ENCODE data around the gene ZNF835.
A peak's percentile ranks its signal among the peaks of the same experiment; 100 is the strongest.

ZNF835 gene

DNA sequence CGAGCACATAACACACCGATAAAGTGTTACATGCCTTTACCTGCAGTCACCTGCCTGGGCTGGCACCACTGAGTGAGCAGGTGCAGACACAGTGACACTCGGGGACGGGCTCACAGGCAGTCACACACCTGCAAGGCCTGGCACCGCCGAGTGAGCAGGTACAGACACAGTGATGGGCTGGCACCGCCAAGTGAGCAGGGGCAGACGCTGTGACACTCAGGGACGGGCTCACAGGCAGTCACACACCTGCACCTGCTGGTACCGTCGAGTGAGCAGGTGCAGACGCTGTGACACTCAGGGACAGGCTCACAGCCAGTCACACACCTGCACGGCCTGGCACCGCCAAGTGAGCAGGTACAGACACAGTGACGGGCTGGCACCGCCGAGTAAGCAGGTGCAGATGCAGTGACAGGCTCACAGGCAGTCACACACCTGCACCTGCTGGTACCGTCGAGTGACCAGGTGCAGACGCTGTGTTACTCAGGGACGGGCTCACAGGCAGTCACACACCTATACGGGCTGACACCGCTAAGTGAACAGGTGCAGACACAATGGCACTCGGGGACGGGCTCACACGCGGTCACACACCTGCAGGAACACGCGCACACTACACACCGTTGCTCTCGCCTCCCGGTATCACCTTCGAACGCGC is 470 bp downstream of the ZNF835 start:
- Mint-ChIP-seq H3K9me3 (peaks cover under 1% of the 10 kb centered on the region), H3K4me1 (peaks cover 9% of the 10 kb centered on the region), H3K27ac (peak overlapping the region; percentile 74), H3K36me3 (peaks cover 5% of the 10 kb centered on the region), H3K27me3 (no peaks in the 10 kb centered on the region), H3K4me3 (peak overlapping the region; percentile 92)

DNA sequence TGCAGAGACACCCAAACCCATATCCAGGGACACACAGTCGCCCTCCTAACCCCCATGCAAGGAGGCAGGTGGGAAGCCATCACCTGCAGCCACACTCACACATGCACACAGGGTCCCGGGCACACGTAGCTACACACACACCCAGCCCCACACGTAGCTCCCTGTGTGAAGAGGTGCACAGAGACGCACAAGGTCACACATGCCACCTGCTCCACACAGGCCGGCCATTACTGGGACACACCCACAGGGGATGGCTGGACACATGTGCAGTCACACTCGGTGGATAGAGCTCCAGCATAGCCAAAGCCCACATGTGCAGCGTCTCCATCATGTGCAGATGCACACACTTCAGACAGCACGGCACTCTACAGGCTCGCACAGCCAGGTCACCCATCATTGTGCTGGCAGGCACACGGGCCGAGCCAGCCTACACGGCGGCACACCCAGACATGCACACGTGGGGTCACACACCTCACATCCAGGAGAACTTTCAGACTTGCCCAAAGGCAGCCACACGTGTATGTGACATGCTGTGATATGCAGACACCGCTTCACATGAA is 1.1 kb downstream of the ZNF835 start:
- no peaks in the 10 kb centered on the region for H3K27me3 Mint-ChIP-seq
- no peaks in the 10 kb centered on the region for H3K9me3 Mint-ChIP-seq
- peaks cover 9% of the 10 kb centered on the region for H3K4me1 Mint-ChIP-seq
- H3K36me3 Mint-ChIP-seq, result peaks cover 5% of the 10 kb centered on the region
- no peak overlapping the region for H3K27ac Mint-ChIP-seq
- H3K4me3 Mint-ChIP-seq, result peak overlapping the region; percentile 92

DNA sequence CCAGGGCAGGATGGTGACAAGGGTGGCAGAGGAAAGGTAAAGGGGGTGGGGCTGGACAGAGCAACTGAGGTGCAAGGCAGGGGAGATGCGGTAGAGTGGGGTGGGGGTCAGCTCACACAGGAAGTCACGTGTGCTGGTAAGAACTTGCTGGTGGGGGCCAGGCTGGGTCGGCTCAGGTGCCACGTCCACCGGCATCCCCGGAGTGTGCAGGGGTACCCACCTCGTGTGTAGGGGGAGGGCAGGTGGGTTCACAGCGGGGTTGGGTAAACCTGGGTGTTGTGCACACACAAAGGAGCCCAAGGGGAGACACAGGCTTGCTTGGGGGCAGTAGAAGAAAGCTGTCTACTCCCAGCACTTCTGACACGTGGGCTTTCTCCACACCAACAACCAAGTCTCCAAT is 2.9 kb downstream of the ZNF835 start:
- Mint-ChIP-seq H3K4me1 (peaks cover 9% of the 10 kb centered on the region), H3K27ac (no peak overlapping the region), H3K27me3 (no peaks in the 10 kb centered on the region), H3K4me3 (no peak overlapping the region), H3K36me3 (peaks cover 10% of the 10 kb centered on the region), H3K9me3 (no peaks in the 10 kb centered on the region)

DNA sequence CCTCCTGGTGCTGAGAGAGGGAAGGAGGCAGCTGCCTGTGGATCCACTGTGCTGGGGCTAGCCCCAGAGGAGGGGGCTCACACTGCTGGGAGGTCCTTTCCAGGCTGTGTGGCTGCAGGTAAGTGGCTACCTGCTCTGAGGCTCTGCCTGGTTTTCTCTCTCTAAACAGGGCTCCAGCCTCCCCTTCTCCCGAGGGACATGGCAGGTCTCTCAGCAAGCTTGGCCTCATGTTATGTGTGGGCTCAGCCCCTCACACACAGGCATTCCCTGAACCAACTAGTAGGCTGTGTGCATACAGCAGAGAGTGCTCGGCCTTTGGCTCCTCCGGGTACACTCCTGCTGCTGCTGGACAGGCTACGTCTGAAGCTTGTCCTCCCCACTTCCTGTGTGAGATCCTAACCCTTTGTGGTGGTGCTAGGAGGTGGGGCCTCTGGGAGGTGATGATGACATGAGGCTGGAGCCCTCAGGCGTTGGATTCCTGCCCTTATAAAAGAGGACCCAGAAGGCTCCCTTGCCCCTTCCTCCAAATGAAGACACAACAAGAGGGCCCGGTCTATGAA is 4.2 kb downstream of the ZNF835 start:
- Mint-ChIP-seq H3K27me3 (no peaks in the 10 kb centered on the region), H3K4me3 (no peak overlapping the region), H3K36me3 (peaks cover 10% of the 10 kb centered on the region), H3K27ac (no peak overlapping the region), H3K4me1 (peaks cover 9% of the 10 kb centered on the region), H3K9me3 (no peaks in the 10 kb centered on the region)

DNA sequence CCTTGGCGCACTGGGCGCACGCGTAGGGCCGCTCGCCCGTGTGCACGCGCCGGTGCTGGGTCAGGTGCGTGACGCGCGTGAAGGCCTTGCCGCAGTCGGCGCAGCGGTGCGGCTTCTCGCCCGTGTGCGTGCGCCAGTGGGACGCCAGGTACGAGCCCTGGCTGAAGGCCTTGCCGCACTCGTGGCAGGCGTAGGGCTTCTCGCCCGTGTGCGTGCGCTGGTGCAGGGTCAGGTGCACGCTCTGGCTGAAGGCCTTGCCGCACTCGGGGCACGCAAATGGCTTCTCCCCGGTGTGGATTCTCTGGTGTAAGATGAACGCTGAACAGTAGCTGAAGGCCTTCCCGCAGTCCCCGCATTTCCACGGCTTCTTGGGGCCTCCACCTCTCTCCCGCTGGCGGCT is 7.0 kb downstream of the ZNF835 start:
- H3K36me3 Mint-ChIP-seq, result peaks cover 6% of the 10 kb centered on the region
- H3K9me3 Mint-ChIP-seq, result no peaks in the 10 kb centered on the region
- no peaks in the 10 kb centered on the region for H3K27me3 Mint-ChIP-seq
- no peak overlapping the region for H3K4me3 Mint-ChIP-seq
- H3K4me1 Mint-ChIP-seq, result no peaks in the 10 kb centered on the region
- H3K27ac Mint-ChIP-seq, result no peak overlapping the region

DNA sequence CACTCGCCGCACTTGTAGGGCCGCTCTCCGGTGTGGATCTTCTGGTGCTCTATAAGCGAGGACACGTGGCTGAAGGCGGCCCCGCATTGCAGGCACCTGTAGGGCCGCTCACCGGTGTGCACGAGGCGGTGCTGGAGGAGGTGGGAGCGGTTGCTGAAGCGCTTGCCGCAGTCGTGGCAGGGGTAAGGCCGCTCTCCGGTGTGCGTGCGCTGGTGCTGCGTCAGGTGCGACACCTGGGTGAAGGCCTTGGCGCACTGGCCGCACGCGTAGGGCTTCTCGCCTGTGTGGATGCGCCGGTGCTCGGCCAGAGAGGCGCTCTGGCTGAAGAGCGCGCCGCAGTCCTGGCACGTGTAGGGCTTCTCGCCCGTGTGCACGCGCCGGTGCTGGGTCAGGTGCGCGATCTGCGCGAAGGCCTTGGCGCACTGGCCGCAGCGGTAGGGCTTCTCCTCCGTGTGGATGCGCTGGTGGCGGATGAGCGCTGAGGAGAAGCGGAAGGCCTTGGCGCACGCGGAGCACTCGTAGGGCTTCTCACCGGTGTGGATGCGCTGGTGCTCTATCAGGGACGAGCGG is 7.5 kb downstream of the ZNF835 start:
- H3K36me3 Mint-ChIP-seq, result peaks cover 9% of the 10 kb centered on the region
- no peak overlapping the region for H3K4me3 Mint-ChIP-seq
- H3K27ac Mint-ChIP-seq, result no peak overlapping the region
- H3K9me3 Mint-ChIP-seq, result peaks cover 4% of the 10 kb centered on the region
- no peaks in the 10 kb centered on the region for H3K4me1 Mint-ChIP-seq
- no peaks in the 10 kb centered on the region for H3K27me3 Mint-ChIP-seq

DNA sequence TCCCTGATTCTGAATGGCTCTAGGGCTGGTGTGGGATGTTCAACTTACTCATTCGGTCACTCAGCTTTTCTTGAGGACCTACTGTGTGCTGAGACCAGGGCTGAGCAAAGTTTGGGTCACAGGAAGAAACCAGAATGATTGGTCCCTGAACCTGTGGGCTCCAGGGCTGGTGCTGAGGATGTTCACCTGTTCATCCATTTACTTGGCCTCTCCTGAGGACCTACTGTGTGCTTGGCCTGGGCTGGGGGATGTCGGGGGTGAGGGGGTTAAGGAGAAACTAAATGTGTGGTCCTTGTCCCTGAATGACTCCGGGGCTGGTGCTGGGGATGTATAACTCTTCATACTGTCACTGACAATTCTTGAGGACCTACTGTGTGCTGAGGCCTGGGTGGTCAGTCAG is 10.3 kb downstream of the ZNF835 start:
- H3K27ac Mint-ChIP-seq, result no peak overlapping the region
- H3K36me3 Mint-ChIP-seq, result peaks cover 9% of the 10 kb centered on the region
- H3K4me1 Mint-ChIP-seq, result no peaks in the 10 kb centered on the region
- H3K4me3 Mint-ChIP-seq, result no peak overlapping the region
- no peaks in the 10 kb centered on the region for H3K27me3 Mint-ChIP-seq
- H3K9me3 Mint-ChIP-seq, result peaks cover 4% of the 10 kb centered on the region

DNA sequence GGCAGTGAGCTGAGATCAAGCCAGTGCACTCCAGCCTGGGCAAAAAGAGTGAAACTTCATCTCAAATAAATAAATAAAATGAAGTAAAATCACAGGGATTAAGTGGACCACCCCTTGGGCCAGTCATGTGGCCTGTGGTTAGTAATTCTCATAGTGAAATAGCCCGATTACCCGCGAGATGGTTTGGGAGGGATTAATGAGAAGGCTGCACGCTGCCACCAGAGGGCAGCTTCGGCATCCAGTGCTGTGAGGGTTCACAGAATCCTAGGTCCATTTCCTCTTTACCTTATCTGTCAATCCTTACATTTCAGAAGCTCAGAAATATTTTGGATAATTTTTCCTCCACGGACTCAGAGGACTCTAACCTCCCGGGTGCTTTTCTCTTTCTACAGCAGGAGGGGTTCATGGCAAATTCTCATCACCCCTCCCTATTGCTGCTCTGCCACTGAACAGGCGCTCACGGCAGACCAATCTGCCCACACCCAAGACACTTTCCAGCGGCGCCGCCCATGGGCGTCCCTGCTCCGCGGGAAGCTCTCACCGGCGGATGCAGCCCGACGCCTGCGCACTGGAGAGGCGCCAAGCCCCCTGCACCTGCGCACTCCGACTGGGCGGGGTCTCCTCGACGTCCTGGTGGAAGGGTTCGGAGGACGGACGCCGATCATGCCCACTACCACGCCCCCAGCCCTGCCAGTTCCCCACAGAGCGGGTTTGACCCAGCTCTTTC is 11.0 kb downstream of the ZNF835 start:
- Mint-ChIP-seq H3K4me1 (no peaks in the 10 kb centered on the region), H3K9me3 (peaks cover 4% of the 10 kb centered on the region)

DNA sequence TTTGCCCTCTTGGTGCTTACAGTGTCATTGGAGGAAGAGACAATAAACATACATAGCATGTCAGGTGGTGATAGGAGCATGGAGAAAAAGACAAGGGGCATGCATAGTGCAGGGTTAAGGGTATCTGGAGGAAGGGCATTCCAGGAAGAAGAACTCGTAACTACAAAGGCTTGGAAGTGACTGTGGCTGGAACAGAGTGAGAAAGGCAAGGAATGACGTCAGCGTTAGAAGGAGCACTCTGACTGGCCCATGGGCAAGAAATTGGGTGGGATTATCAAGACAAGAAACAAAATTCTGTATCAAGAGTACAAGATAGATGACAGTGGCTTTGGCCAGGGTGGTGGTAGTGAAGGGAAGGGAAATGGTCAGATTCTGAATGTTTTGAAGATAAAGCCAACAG is 17.4 kb downstream of the ZNF835 start:
- H3K4me3 Mint-ChIP-seq, result no peak overlapping the region
- H3K4me1 Mint-ChIP-seq, result no peaks in the 10 kb centered on the region
- peaks cover 18% of the 10 kb centered on the region for H3K9me3 Mint-ChIP-seq
- no peaks in the 10 kb centered on the region for H3K27me3 Mint-ChIP-seq
- H3K27ac Mint-ChIP-seq, result no peak overlapping the region
- H3K36me3 Mint-ChIP-seq, result peaks cover 3% of the 10 kb centered on the region

More for the DNA sequence above, 11.0 kb downstream of the ZNF835 start:
- H3K4me3 Mint-ChIP-seq, result no peak overlapping the region
- no peak overlapping the region for H3K27ac Mint-ChIP-seq
- peaks cover 9% of the 10 kb centered on the region for H3K36me3 Mint-ChIP-seq
- no peaks in the 10 kb centered on the region for H3K27me3 Mint-ChIP-seq

DNA sequence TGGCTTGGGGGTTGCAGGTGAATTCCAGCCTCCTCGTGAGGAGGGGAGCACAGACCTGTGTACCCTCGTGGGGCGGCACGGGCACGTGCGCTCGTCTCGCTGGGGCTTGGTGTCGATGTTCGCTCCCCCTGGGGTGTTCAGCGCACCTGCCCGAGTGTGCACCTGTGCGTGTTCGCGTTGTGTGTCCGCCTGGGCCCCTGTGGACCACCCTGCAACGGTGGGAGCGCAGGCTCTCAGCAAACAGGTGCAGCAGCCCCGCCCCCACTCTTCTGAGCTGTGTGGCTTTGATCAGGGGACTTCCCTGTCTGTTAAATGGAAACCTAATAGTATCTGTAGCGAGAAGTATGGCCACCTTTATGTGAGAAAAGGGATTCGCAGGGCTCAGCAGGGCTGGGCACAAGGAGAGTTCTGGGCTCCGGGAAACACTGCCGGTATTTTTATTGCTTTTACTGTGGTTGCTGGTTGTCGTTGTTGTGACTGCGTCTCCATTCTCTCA is 28.0 kb downstream of the ZNF835 start:
- no peaks in the 10 kb centered on the region for H3K4me1 Mint-ChIP-seq
- no peak overlapping the region for H3K27ac Mint-ChIP-seq
- H3K36me3 Mint-ChIP-seq, result peaks cover 22% of the 10 kb centered on the region
- no peak overlapping the region for H3K4me3 Mint-ChIP-seq
- H3K9me3 Mint-ChIP-seq, result peaks cover 43% of the 10 kb centered on the region
- H3K27me3 Mint-ChIP-seq, result peaks cover 18% of the 10 kb centered on the region

DNA sequence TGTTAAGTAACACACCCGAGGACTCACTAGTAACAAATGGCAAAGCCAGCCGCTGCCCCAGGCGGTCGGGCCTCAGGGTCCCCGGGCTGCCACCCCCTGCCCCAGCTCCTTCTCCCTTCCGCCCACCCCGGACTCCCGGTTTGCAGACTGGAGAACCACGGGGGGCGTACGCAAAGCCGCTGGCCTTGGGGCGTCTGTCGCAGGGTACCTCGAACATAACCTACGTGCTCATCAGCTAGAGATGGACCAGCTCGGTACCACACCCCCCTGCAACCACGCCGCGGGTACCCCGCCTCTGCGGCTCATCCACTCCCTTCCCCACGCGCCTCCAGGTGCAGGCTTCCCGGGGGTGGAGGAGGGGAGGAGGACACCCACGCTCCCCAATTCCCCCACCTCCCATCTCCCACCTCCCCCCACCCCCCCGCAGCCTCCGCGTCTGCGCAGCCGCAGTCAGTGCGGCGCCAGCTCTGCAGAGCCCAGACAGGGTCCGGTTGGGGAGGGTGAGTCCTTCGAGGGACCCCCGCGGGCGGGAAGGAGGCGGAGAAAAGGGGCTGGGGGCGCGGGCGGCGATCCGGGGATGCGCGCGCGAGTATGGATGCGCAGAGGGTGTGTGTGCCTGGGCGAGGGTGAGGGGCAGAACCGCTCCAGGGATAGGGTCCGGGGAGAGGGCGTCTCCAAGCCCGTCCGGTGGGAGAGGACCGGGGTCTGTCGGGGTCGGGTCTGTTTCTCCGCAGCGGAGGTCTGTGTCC is 28.7 kb downstream of the ZNF835 start, which contains the start of gene SMIM17:
Gene SMIM17 (plus strand): TSS at position 449 of the 749 bp plus-strand sequence. CDS start 2,509 bp downstream, outside the sequence.
- no peak within 1 kb of the TSS for H3K4me3 Mint-ChIP-seq
- H3K9me3 Mint-ChIP-seq, result peaks cover 41% of the 10 kb centered on the region
- no peaks in the 10 kb centered on the region for H3K4me1 Mint-ChIP-seq
- no peak within 1 kb of the TSS for H3K27ac Mint-ChIP-seq
- H3K36me3 Mint-ChIP-seq, result peaks cover 20% of the 10 kb centered on the region
- peaks cover 18% of the 10 kb centered on the region for H3K27me3 Mint-ChIP-seq

DNA sequence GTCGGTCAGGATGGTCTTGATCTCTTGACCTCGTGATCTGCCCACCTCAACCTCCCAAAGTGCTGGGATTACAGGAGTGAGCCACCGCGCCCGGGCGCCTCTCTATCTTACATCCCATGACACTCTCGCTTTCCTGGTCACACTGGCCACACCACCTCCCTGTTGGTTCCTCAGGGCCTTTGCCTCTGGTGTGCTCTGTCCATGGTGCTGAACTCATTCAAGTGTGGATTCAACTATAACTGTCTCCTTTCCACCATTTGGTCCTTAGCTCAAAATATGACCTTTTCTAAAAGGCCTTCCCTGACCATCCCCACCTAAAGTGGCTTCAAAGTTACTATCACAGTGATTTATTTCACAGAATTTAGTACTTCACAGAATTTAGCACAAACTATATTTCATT is 32.3 kb downstream of the ZNF835 start:
- Mint-ChIP-seq H3K27me3 (peaks cover 11% of the 10 kb centered on the region), H3K4me3 (no peak overlapping the region), H3K9me3 (peaks cover 24% of the 10 kb centered on the region), H3K4me1 (no peaks in the 10 kb centered on the region), H3K27ac (no peak overlapping the region), H3K36me3 (peaks cover 16% of the 10 kb centered on the region)

DNA sequence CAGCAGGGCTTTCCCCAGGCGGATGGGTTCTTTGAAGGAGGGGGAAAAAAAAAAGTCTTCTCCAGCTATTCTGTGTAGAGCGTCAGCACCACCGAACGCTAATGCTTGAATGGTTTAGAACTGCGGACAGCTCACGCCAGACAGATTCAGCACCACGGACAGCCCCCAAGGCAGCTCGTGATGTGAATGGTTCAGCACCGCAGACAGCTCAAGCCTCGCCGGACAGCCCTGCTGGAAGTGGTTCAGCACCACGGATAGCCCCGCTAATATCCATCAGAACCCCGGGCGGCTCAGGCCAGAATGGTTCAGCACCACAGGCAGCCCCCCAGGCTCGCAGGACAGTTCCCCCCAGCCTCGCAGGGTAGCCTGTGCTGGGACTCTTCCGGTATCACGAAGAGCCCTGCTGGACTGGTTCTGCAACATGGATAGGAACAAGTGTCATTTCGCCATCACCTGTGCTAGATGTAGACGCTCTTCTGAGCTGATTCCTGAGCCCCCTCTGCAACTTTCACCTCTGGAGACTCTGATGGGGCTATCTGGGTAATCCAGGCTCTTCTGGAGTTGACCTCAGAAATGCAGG is 33.5 kb downstream of the ZNF835 start:
- no peak overlapping the region for H3K4me3 Mint-ChIP-seq
- peaks cover 7% of the 10 kb centered on the region for H3K27me3 Mint-ChIP-seq
- H3K27ac Mint-ChIP-seq, result no peak overlapping the region
- peaks cover 19% of the 10 kb centered on the region for H3K9me3 Mint-ChIP-seq
- no peaks in the 10 kb centered on the region for H3K4me1 Mint-ChIP-seq
- H3K36me3 Mint-ChIP-seq, result peaks cover 12% of the 10 kb centered on the region

DNA sequence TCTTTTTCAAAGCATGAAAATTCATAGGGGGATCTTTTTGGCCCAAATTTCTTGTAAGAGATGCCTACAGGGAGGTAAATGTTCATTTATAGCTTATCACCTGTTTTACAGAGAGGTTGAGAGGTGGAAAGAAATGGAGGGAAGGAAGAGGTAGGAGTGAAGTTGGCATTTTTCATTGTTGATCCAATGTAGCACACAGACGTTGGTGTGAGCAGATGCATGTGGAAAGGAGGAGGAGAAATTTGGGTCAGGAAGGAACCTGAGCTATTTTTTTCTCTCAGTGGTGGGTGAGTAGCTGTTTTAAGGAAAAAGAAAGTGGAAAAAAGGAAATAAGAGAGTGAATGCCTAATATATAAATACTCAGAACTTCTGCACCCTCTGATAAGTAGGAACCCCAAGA is 38.5 kb downstream of the ZNF835 start:
- Mint-ChIP-seq H3K36me3 (peaks cover 8% of the 10 kb centered on the region), H3K4me3 (no peak overlapping the region), H3K4me1 (no peaks in the 10 kb centered on the region), H3K27ac (no peak overlapping the region), H3K27me3 (no peaks in the 10 kb centered on the region), H3K9me3 (peaks cover 11% of the 10 kb centered on the region)

DNA sequence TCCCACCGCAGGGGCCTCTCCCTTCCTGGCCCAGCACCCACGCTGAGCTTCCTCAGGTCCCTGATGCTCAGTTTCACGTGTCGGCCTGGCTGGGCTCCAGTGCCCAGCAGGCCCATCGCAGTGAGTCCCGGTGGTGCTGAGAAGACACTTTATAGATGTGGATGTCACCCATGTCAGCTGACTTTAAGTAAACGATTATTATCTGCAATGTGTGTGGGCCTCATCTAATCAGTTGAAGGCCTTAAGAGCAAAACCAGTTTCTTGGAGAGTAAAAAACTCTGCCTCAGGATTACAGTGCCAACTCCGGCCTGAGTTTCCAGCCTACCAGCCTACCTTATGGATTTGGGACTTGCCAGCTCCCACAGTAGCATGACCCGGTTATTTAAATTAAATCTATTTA is 45.8 kb downstream of the ZNF835 start:
- Mint-ChIP-seq H3K4me1 (no peaks in the 10 kb centered on the region), H3K27ac (no peak overlapping the region), H3K36me3 (peaks cover 39% of the 10 kb centered on the region), H3K9me3 (peaks cover 15% of the 10 kb centered on the region), H3K4me3 (no peak overlapping the region), H3K27me3 (no peaks in the 10 kb centered on the region)

Data from activated naive CD4-positive, alpha-beta T cell treated with anti-CD3 and anti-CD28 coated beads, Interleukin-2, amount 50 U/mL, for 24 hours (primary cell).